SK-N-SH (cell line): ENCODE measurements around the gene STEAP2. TPM values are rescaled to one million over a fixed set of nuclear protein-coding genes. Genes with fewer than 3 reads are reported as not detected.

Experiments used
- CTCF ChIA-PET: fragments of 300-600, 350-600 bp; formaldehyde crosslinking; extraction: SDS; loops from one replicate; lab custom pipeline; 2021; lab: Yijun Ruan, JAX
- POLR2A ChIA-PET: fragments of 350-600 bp; sonication (Branson Sonifier 250); formaldehyde crosslinking; extraction: SDS; loops from one replicate; lab custom pipeline; 2020; ENCODE audit warnings: antibody characterized with exemption, inconsistent platforms; lab: Yijun Ruan, JAX
- DNase-seq: peaks from one replicate; pipeline ENCODE4 v3.0.0; 2012
- H2AFZ ChIP-seq: fragments of 200-600 bp; sonication (generic); 2 replicates; pipeline ENCODE4 v1.8.1; 2016; ENCODE audit warnings: antibody characterized with exemption, mild to moderate bottlenecking, low read depth
- H3F3A ChIP-seq: fragments of 200-600 bp; sonication (generic); replicated peaks from 2 replicates; pipeline ENCODE3; 2016; ENCODE audit warnings: antibody characterized with exemption, mild to moderate bottlenecking; ENCODE audit not compliant: insufficient read depth
- H3K27ac ChIP-seq, 2 experiments: fragments of 200-500 bp in 1 of 2; fragments of 200-600 bp in 1 of 2; sonication (Bioruptor generic) in 1 of 2; sonication (generic), shearing (Covaris generic) in 1 of 2; 2 replicates each; pipeline versions ENCODE4 v1.5.1 to v1.6.1; 2014 to 2016; ENCODE audit warnings: low read depth in 2 of 2, inconsistent platforms in 1 of 2, low read length in 1 of 2, mild to moderate bottlenecking in 1 of 2, mixed read lengths in 1 of 2
- H3K27me3 ChIP-seq: fragments of 200-600 bp; sonication (generic), shearing (Covaris generic); 2 replicates; pipeline ENCODE4 v1.6.1; 2016; ENCODE audit warnings: mixed run types; ENCODE audit not compliant: insufficient read depth
- H3K36me3 ChIP-seq, 2 experiments: fragments of 200-500 bp in 1 of 2; fragments of 200-600 bp in 1 of 2; sonication (Bioruptor generic) in 1 of 2; sonication (generic) in 1 of 2; replicated peaks in 1 of 2; 2 replicates each; pipeline versions ENCODE3 to v1.5.1; 2014 to 2016; ENCODE audit warnings: low read length in 1 of 2, mild to moderate bottlenecking in 1 of 2; ENCODE audit not compliant: insufficient read depth in 2 of 2, control insufficient read depth in 1 of 2
- H3K4me1 ChIP-seq, 2 experiments: fragments of 200-500 bp in 1 of 2; fragments of 200-600 bp in 1 of 2; sonication (Bioruptor generic) in 1 of 2; sonication (generic), shearing (Covaris generic) in 1 of 2; 2 replicates each; pipeline versions ENCODE4 v1.5.1 to v1.6.1; 2014 to 2016; ENCODE audit warnings: low read depth in 1 of 2, low read length in 1 of 2, mixed run types in 1 of 2; ENCODE audit not compliant: insufficient read depth in 2 of 2, control insufficient read depth in 1 of 2
- H3K4me2 ChIP-seq: fragments of 200-600 bp; sonication (generic), shearing (Covaris generic); 2 replicates; pipeline ENCODE4 v1.6.1; 2017; ENCODE audit warnings: mixed run types
- H3K4me3 ChIP-seq, 2 experiments: fragments of 200-500 bp in 1 of 2; fragments of 200-600 bp in 1 of 2; sonication (Bioruptor generic) in 1 of 2; sonication (generic), shearing (Covaris generic) in 1 of 2; 2 replicates each; pipeline versions ENCODE4 v1.5.1 to v1.8.1; 2014 to 2016; ENCODE audit warnings: low read depth in 2 of 2, inconsistent platforms in 1 of 2, low read length in 1 of 2, mild to moderate bottlenecking in 1 of 2, mixed read lengths in 1 of 2, moderate library complexity in 1 of 2
- H3K79me2 ChIP-seq: fragments of 200-600 bp; sonication (generic); 2 replicates; pipeline ENCODE4 v1.8.1; 2017; ENCODE audit warnings: mild to moderate bottlenecking; ENCODE audit not compliant: insufficient read depth
- H3K9ac ChIP-seq: fragments of 200-600 bp; sonication (generic); 2 replicates; pipeline ENCODE4 v1.6.1; 2017; ENCODE audit warnings: mixed run types
- H3K9me2 ChIP-seq: fragments of 200-600 bp; sonication (generic); 2 replicates; pipeline ENCODE4 v1.6.1; 2017; ENCODE audit warnings: mixed run types
- H3K9me3 ChIP-seq: fragments of 200-600 bp; sonication (generic); 2 replicates; pipeline ENCODE4 v1.6.1; 2017; ENCODE audit warnings: mixed run types, mild to moderate bottlenecking, moderate library complexity
- H4K20me1 ChIP-seq: fragments of 200-600 bp; sonication (generic); 2 replicates; pipeline ENCODE4 v1.6.1; 2017; ENCODE audit warnings: mild to moderate bottlenecking, mixed run types; ENCODE audit not compliant: insufficient read depth
- CHD2 ChIP-seq: fragments of 150-350 bp; IDR thresholded peaks from 2 replicates; pipeline ENCODE4 v1.6.1; 2018; ENCODE audit warnings: low read length; ENCODE audit not compliant: partially characterized antibody
- ELF1 ChIP-seq: IDR thresholded peaks from 2 replicates; pipeline ENCODE4 v1.4.0; 2012
- EP300 ChIP-seq, 2 experiments: IDR thresholded peaks; 2 replicates each; pipeline versions ENCODE4 v1.4.0 to v1.6.1; 2012; ENCODE audit warnings: borderline replicate concordance in 1 of 2, low read depth in 1 of 2, low read length in 1 of 2
- EZH2phosphoT487 ChIP-seq: fragments of 200-600 bp; sonication (generic); IDR thresholded peaks from 2 replicates; pipeline ENCODE4 v1.6.1; 2017; ENCODE audit warnings: low read depth, mixed run types, mild to moderate bottlenecking, antibody characterized with exemption, moderate library complexity, borderline replicate concordance
- FOXJ3 ChIP-seq: sonication (generic); formaldehyde crosslinking; IDR thresholded peaks from 2 replicates; pipeline ENCODE4 v1.5.1; 2020; ENCODE audit warnings: mild to moderate bottlenecking, missing genetic modification reagents
- IRF3 ChIP-seq: fragments of 150-350 bp; IDR thresholded peaks from 2 replicates; pipeline ENCODE4 v1.6.1; 2016; ENCODE audit warnings: mild to moderate bottlenecking, low read depth, low read length
- MEF2A ChIP-seq: IDR thresholded peaks from 2 replicates; pipeline ENCODE4 v1.4.0; 2012; ENCODE audit warnings: low read depth, borderline replicate concordance
- MXI1 ChIP-seq: IDR thresholded peaks from 2 replicates; pipeline ENCODE4 v1.6.1; 2012; ENCODE audit warnings: mild to moderate bottlenecking, low read depth, low read length, improper control_type of control experiment
- NFIC ChIP-seq: IDR thresholded peaks from 2 replicates; pipeline ENCODE4 v1.4.0; 2012; ENCODE audit warnings: borderline replicate concordance
- POLR2AphosphoS5 ChIP-seq: IDR thresholded peaks from 2 replicates; pipeline ENCODE4 v1.6.1; 2012; ENCODE audit warnings: low read depth, low read length
- RCOR1 ChIP-seq: fragments of 150-350 bp; IDR thresholded peaks from 2 replicates; pipeline ENCODE4 v1.6.1; 2017; ENCODE audit warnings: antibody characterized with exemption, low read length
- SIN3A ChIP-seq: IDR thresholded peaks from 2 replicates; pipeline ENCODE4 v1.6.1; 2012; ENCODE audit warnings: low read depth, mild to moderate bottlenecking, low read length, moderate library complexity, borderline replicate concordance
- SMC3 ChIP-seq: IDR thresholded peaks from 2 replicates; pipeline ENCODE4 v1.6.1; 2012; ENCODE audit warnings: low read depth, low read length, improper control_type of control experiment
- TAF1 ChIP-seq: IDR thresholded peaks from 2 replicates; pipeline ENCODE4 v1.6.1; 2012; ENCODE audit warnings: low read depth, mild to moderate bottlenecking, low read length, moderate library complexity, borderline replicate concordance
- TCF12 ChIP-seq: IDR thresholded peaks from 2 replicates; pipeline ENCODE4 v1.4.0; 2012
- USF1 ChIP-seq: IDR thresholded peaks from 2 replicates; pipeline ENCODE4 v1.4.0; 2012; ENCODE audit warnings: low read depth, borderline replicate concordance
- USF2 ChIP-seq: fragments of 150-350 bp; IDR thresholded peaks from 2 replicates; pipeline ENCODE4 v1.6.1; 2017; ENCODE audit warnings: antibody characterized with exemption, low read length, low read depth, borderline replicate concordance
- ZBTB33 ChIP-seq: IDR thresholded peaks from 2 replicates; pipeline ENCODE4 v1.4.0; 2012; ENCODE audit warnings: low read depth, borderline replicate concordance
- WGBS: methylation state at CpG from one replicate; pipeline ENCODE4 v1.1.6; 2017; ENCODE audit warnings: low lambda C conversion rate; 5-methylcytosine and 5-hydroxymethylcytosine counted together
- polyA plus RNA-seq, 3 experiments: library from polyadenylated mRNA; depleted of rRNA; stranded (reverse); fragments of >200 nt; gene quantifications; 2 replicates each; pipeline ENCODE4 v1.2.3, GENCODE V29; 2012
- TF ChIP-seq, protein P1 (sequence below): IDR thresholded peaks from 2 replicates; pipeline ENCODE4 v1.6.1; 2012; ENCODE audit warnings: mild to moderate bottlenecking, low read depth, low read length, moderate library complexity

Gene STEAP2
- polyA plus RNA-seq, 1 of the 3 experiments (the other 2 are of a cell fraction) = 6.6 TPM

DNA sequence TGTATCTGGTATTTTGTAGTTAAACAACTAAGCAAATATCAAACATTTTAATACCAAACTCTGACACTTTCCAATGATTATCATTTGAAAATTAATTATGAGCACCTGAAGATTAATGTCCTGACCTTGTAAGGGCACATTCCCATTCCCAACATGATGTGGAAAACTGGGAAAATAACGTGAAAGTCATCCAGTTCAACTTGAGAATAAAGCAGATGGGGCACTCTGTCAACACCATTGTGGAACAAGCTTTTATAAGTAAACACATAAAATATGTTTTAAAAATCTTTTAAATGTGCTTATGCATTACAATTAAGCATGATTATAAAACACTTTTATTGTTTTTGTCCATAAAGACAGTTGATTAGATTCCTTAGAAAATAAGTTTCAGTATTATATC, 14.1 kb downstream of the STEAP2 start:
- Histone ChIP-seq H3K4me3 (no peak overlapping the region), H2AFZ (no peak overlapping the region), H3K4me2 (no peak overlapping the region), H3K9me2 (no peaks in the 10 kb centered on the region), H3K9ac (no peak overlapping the region), H4K20me1 (no peaks in the 10 kb centered on the region), H3K4me1 (peaks cover 4 to 17% of the 10 kb centered on the region in 2 experiments; a peak in 3 of 4 replicates), H3F3A (peaks cover 8% of the 10 kb centered on the region), H3K27ac (no peak overlapping the region), H3K27me3 (no peaks in the 10 kb centered on the region), H3K36me3 (peaks cover 15 to 29% of the 10 kb centered on the region in 2 experiments), H3K79me2 (peaks cover 3% of the 10 kb centered on the region; the same call in 1 of the 2 replicates), H3K9me3 (no peaks in the 10 kb centered on the region)
- ChIA-PET POLR2A (no interaction called here), CTCF (interaction anchor here (0.7 kb wide), 1 partner anchor 14 kb away, joined by 3 read pairs; the partner anchor contains the start of gene STEAP2)
- TF ChIP-seq TAF1 (no peak), EZH2phosphoT487 (no peak), POLR2AphosphoS5 (no peak), MXI1 (no peak)
- 73% methylated on average over 1 of the region's 1 CpG for WGBS
- no peak for DNase-seq

- Histone ChIP-seq H3K79me2 (no peaks in the 10 kb centered on the region; the same call in 1 of the 2 replicates), H3K9ac (no peak overlapping the region), H3K4me3 (no peak overlapping the region), H3F3A (peaks cover 10% of the 10 kb centered on the region), H2AFZ (no peak overlapping the region), H3K4me2 (no peak overlapping the region), H3K4me1 (peaks cover 4 to 17% of the 10 kb centered on the region in 2 experiments; a peak in 2 of 4 replicates), H3K27me3 (no peaks in the 10 kb centered on the region), H3K9me3 (no peaks in the 10 kb centered on the region), H3K27ac (no peak overlapping the region), H3K36me3 (peaks cover 9 to 29% of the 10 kb centered on the region in 2 experiments), H4K20me1 (no peaks in the 10 kb centered on the region), H3K9me2 (no peaks in the 10 kb centered on the region)
- 58% methylated on average over 5 of the region's 5 CpGs for WGBS
- DNase-seq = no peak
- CTCF ChIA-PET = interaction anchor here (0.6 to 2.4 kb wide), 3 partner anchors 15 to 698 kb away, joined by 3 to 8 read pairs (median 3); partner anchors contain the start of gene STEAP2
- POLR2A ChIA-PET = interaction anchor here (1.0 kb wide), 1 partner anchor 15 kb away, joined by 3 read pairs; no protein-coding TSS in a partner anchor
- TF ChIP-seq MEF2A = no peak
- no peak for TF ChIP-seq TCF12
- no peak for TF ChIP-seq USF2
- TF ChIP-seq, protein P1, sequence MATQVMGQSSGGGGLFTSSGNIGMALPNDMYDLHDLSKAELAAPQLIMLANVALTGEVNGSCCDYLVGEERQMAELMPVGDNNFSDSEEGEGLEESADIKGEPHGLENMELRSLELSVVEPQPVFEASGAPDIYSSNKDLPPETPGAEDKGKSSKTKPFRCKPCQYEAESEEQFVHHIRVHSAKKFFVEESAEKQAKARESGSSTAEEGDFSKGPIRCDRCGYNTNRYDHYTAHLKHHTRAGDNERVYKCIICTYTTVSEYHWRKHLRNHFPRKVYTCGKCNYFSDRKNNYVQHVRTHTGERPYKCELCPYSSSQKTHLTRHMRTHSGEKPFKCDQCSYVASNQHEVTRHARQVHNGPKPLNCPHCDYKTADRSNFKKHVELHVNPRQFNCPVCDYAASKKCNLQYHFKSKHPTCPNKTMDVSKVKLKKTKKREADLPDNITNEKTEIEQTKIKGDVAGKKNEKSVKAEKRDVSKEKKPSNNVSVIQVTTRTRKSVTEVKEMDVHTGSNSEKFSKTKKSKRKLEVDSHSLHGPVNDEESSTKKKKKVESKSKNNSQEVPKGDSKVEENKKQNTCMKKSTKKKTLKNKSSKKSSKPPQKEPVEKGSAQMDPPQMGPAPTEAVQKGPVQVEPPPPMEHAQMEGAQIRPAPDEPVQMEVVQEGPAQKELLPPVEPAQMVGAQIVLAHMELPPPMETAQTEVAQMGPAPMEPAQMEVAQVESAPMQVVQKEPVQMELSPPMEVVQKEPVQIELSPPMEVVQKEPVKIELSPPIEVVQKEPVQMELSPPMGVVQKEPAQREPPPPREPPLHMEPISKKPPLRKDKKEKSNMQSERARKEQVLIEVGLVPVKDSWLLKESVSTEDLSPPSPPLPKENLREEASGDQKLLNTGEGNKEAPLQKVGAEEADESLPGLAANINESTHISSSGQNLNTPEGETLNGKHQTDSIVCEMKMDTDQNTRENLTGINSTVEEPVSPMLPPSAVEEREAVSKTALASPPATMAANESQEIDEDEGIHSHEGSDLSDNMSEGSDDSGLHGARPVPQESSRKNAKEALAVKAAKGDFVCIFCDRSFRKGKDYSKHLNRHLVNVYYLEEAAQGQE = no peak
- no peak for TF ChIP-seq NFIC
- no peak for TF ChIP-seq USF1
- no peak for TF ChIP-seq FOXJ3 (CRISPR knock-in tag)
- TF ChIP-seq ZBTB33 = no peak
- TF ChIP-seq SIN3A = no peak
- no peak for TF ChIP-seq CHD2
- TF ChIP-seq SMC3 = no peak
- no peak for TF ChIP-seq IRF3
- no peak for TF ChIP-seq EP300 (IDR thresholded peaks at IDR 0.05; ENCODE audit: borderline replicate concordance in 1 of 2, low read depth in 1 of 2, low read length in 1 of 2)
- TF ChIP-seq ELF1 = no peak
- no peak for TF ChIP-seq POLR2AphosphoS5
- no peak for TF ChIP-seq RCOR1
Observed at GRCh38 chr7:90227259-90227658, 15.7 kb downstream of the STEAP2 start.
